GM18526 (cell line): Measurements from ENCODE around the gene CFAP54.

Experiments
- POLR2A ChIP-seq: IDR thresholded peaks from 3 replicates; pipeline ENCODE4 v1.6.1; 2011; ENCODE audit not compliant: insufficient read length; ENCODE audit errors: extremely low read depth

Gene CFAP54

DNA sequence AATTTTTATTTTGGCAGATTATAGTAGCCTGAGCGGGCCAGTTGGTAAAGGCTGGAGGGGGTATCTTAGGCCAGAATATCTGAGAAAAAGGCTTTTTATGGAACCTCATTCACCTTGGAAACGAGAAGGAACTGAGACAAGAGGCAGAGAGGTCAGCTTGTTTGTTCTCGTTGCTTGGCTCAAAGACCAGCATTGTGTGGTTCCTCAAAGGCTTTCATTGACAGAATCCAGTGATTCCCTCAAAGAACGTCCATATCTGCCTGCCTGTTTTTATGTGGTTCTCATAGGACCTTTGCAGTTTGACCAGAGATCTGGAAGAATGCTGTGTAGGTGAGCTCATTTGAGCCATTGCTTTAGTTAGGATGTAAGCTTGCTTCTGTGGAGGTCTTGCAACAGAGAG lies 117.3 kb downstream of the CFAP54 start:
- no peak for TF ChIP-seq POLR2A

DNA sequence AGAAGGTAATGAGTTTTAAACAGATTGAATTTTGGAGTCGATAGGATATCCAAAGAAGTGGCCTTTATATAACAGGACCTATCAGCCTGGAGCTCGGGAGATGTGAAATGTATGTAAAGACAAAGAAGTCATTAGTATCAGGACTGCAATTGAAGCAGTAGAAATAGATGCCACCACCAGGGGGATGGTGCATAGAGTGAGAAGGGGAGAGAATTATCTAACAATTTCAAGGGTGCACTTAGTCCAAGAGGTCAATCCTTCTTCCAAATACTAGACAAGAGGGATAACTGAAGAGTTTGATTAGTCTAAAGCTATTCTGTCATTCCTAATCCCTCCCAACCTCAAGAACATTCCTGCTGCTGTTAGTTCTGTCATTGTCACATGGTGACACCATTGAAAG lies 127.8 kb downstream of the CFAP54 start:
- no peak for TF ChIP-seq POLR2A

DNA sequence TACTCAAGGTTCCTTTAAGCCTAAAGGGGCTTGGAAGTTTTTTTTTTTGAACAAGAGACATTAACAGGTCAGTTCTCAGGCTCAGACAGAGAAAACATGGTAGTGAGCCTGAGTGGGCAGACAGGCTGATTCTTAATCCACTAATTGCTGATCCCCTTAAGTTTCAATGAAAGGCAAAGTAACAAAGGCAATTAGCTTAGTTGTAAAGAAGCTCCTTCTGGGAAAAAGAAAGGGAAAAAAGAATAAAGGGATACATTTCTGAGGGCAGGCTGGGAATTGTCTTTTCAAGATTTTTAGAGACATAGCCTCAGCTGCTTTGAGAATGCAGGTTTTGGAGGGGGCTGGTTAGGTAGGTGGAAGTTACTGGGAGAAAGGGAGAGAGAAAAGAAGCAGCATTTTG lies 133.8 kb downstream of the CFAP54 start:
- TF ChIP-seq POLR2A: no peak

DNA sequence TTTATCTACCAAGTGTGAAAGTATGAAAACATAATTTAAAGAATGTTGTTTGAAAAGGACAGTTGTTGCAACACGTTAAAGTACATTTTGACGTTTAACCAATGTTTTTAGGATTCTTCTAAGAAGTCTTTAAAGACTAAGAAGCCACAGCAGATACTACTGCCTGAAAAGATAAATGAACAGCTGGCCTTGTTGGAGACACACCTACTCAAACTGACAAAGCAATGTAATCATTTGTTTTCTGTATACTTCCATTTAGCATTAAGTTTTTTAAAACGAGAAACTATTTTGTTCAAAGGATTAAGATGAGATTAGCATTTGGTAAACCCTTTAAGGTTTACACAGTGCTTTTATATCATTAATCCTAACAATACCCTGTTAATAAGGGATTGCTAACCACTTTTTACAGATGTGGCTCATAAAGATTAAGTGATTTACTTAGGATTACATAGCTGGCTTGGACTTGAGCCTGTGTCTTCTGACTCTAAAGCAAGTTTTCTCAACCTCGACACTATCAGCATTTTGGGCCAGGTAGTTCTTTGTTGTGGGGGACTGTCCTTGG lies 134.4 kb downstream of the CFAP54 start:
- TF ChIP-seq POLR2A: no peak

DNA sequence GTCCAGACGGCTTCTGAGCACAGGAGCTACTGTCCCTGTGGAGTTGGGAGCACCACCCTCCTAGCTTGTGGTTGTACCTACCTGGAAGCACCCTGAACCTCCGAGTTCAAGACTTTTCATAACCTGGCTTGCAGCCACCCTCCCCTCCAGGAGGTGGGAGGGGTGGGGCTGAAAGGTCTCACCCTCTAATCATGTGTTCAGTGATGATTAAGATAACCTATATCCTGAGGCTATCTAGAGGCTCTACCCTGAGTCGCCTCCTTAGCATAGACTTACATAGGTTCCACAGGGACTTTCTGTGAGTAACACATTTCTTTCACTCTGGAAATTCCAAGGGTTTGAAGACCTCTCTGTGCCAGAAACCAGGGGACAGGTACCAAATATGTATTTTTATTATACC lies 146.5 kb downstream of the CFAP54 start:
- no peak for TF ChIP-seq POLR2A

DNA sequence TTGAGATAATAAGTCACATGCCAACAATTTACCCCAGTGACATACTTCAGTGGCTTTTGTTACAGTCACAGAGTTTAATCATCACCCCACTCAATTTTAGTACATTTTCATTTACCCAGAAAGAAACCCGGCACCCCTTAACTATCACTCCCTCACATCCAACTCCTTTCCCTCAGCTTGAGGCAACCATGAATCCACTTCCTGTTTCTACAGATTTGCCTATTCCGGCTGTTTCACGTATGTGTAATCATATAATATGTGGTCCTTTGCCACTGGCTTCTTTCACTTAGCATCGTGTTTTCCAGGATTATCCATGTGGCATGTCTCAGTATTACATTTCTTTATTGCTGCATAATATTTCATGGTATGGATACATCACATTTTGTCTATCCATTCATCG lies 147.5 kb downstream of the CFAP54 start:
- TF ChIP-seq POLR2A: no peak

DNA sequence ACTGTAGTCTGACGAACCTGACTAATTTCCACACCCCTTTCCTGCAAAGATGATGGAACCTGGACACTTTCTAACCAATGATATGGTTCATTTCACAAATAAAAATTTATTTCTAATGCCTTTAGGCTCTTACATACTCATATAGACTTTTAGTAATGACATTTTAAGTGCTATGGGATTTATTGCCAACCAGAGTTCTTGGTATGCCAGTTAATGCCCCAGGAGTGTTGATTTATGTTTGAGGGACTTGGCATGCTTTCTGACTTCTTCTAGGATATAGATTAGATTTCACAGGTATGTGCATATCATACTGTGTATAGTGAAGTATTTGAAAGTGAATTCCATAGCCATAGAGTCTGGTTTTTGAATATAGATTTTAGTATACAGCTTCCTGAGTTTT lies 159.5 kb downstream of the CFAP54 start:
- TF ChIP-seq POLR2A: no peak

DNA sequence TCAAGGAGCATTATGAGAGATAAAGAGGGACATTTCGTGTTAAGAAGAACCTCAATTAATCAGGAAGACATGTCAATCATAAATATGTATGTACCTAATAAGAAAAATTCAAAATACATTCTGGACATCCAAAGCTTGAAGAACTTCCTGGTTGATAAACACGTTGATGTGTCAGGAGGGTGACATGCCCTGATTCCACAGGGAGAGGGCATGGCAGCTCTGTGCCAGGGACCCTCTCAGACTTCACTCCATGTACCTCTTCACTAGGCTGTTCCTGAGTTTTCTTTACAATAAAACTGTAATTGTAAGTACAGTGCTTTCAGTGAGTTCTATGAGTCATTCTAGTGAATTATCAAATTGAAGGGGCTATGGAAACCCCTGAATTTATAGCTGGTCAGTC lies 163.5 kb downstream of the CFAP54 start:
- TF ChIP-seq POLR2A: no peak

DNA sequence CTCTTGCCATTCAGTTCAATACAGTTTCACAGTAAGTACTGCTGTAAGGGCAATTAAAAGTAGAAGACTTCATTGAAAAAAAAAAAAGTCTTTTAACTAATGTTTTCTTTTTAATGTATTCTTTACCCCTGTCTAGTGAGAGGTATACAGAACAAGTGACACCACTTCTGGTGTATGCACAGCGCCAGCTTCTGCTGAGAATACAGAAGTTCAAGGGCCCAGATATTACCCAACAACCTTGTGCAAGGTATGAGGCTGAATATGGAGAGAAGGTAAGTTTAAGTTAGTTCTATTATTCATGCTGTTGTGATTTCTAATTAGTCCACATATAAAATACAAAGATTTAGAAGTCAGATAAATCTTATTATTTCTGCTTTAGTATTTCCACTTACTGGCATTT lies 168.7 kb downstream of the CFAP54 start:
- TF ChIP-seq POLR2A: no peak

DNA sequence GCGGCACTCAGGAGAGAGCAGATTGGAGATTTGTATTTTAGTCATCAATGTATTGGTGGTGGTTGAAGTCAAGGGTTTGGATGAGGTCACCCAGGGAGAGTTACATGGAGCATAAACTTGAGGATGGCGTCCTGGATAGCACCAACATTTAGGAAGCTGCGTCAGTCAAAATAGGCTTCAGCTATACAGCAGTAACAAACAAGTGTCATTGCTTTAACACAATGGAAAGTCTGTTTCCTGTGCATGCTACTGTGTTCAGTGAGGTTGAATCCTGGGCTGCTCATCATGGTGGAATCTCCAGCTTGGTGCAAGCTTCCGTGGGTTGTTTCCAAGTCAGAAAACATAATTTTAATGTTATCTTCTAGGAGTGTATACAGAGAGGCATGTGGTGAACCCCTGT lies 180.4 kb downstream of the CFAP54 start:
- no peak for TF ChIP-seq POLR2A

DNA sequence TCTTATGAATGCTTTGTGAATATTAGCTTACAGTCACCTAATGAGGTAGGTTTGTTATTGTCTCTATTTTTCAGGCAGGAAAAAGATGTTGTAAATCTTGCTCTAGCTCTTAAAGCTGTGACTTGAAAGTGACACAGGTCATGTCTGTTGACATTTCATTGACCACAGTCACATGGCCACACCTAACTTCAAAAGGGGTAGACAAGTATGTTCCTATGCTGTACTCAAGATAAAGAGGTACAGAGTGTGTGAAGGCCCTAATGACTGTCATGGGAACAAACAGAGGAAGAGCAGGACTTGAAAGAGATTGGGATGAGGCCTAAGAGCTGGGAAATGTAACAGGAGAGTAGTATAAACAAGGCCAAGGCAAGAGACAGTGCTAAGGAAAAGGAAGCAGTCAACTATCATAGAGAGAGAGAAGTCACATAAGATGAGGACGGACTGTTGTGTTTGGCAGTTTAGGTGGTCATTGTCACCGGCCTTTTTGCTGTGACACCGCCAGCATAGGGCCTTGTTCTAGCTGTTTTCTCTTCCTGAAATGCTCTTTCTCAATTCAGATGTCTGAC lies 181.0 kb downstream of the CFAP54 start:
- TF ChIP-seq POLR2A: no peak

DNA sequence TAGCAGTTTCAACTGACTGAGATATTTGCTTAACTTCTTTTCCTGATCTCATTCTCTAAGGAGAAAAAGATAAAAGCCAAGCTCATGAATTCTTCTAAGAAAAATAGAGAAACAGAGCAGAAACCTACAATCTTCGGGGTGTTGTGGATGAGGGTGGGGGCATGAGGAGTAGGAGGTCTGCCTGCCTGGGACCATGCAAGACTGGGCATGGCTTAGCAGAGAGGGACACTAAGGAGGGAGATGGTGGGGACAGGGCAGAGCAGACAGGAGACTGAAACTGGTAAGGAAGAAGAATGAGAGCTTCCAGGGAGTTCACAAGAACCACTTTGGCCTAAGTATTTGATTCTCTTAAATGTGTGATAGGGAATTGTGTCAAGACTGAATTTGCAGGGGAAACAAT lies 188.0 kb downstream of the CFAP54 start:
- no peak for TF ChIP-seq POLR2A

DNA sequence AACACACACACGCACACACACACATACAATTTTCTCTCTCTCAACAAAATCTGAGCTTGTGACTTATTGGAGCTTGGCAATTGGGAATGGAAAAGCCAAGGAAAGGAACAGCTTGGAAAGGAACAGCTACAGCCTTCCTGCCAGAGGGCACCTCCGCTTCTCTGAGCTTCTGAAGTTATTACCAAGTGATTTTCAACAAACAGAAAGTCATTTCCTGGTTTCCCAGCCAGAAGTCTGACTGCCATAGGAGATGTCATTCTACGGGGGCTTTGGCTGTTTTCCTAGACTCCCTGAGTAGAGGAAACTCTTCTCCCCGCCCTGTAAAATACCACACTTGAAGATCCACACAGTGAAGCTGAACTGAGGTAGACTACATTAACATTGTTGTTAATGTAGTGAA lies 198.3 kb downstream of the CFAP54 start:
- no peak for TF ChIP-seq POLR2A

DNA sequence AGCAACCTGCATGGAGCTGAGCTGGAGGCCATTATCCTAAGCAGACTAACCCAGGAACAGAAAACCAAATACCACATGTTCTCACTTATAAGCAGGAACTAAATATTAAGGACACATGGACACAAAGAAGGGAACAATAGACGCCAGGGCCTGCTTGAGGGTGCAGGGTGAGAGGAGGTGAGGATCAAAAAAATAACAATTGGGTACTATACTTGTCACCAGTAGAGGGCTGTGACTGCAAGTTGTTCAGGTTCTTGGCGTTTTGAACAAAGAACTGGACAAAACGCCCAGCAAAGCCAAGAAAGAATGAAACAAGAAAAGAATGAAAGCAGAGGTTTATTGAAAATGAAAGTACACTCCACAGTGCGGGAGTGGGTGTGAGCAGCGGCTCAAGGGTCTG lies 209.1 kb downstream of the CFAP54 start:
- no peak for TF ChIP-seq POLR2A

DNA sequence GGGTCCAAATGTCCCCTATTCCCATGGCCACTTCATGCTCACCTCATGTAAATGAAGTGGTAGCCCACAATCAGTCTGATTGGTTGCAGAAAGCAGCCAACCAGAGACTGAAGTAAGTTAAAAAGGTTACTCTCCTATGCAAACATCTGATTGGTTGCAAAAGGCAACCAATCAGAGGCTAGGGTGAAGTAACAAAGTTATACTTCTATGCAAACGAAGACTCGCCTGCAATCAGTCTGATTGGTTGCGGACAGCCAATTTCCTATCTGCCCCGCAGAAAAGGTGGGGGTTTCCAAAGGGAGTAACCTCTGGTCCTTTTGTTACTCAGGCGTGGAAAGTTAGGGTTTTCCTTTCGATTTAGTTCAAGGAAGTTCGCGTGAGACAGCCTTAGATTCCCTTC lies 209.6 kb downstream of the CFAP54 start:
- TF ChIP-seq POLR2A: no peak

DNA sequence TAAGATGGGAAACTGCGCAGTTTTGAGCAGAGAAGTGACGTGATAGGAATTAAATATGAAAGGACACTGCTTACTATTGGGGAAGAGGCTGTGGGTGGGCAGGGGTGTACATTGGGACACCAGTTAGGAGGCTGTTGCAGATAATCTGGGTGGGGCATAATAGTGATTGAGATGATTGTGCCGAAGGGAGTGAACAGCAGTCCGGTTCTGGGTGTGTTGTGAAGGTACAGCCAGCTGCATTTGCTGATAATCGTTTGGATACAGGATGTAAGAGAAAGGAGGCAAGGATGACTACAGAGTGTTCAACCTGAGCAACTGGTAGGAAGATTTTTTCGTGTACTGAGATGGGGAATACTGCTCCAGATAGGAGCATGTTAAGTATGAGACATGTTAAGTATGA lies 212.5 kb downstream of the CFAP54 start:
- no peak for TF ChIP-seq POLR2A

DNA sequence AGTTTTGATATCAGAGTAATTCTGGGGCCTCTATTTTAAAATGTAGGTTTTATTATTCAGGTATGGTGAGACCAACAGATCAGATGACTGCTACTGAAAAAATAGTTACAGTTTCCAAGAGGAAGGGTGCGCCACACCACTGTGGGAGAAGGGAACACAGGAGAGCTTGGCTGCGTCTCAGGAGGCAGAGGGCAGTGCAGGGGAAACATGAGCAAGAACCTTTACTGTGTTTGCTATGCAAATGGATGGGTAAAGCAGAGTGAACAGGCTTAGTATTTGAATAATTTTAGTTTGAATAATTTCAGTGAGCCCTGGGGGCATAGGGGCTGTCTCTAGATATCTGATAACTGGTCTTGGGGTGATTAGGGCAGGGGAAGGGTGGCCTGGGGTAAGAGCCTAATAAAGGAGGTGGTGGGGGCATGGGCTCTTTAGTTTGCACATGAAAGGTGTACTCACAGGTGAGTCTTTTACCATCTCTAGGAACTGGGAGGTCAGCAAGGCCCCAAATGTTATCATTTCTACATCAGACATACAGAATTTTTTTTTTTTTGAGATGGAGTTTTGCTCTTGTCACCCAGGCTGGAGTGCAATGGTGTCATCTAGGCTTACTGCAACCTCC lies 220.9 kb downstream of the CFAP54 start:
- no peak for TF ChIP-seq POLR2A

DNA sequence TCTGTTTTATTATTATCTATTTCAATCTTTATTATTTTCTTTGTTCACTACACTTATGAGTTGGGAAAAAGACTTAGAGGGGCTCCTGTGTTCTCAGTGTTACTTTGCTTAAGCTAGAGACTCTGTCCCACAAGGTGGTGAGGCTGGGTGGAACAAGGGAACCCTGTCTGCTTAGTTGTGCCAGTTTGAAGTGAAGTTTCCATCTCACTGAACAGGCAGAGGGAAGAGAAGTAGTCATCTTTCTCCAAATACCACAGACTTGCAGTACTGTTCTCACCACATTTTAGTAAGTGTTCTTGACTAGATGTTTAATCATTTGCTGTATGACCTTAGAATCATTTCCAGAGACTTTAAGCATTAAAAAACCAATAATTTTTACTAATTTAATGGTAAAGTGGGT lies 222.0 kb downstream of the CFAP54 start:
- no peak for TF ChIP-seq POLR2A

DNA sequence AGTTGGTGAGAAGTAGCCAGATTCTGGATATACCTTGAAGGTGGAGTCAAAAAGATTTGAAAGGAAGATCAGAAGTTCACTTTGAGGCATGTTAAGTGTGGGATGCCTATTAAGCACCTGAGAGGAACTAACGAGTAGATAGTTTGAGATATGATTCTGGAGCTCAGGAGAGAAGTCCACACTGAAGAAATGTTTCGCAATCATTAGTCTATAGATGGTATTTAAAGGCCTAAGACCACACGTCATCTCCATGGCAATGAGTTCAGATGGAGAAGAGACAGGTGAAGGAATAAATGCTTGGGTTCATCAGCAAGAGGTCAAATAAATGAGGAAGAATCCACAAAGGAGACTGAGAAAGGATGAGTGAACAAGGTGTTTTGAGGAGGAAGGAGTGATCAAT lies 224.8 kb downstream of the CFAP54 start:
- TF ChIP-seq POLR2A: no peak
